Endodermal cell (in vitro differentiated cells): ENCODE results near the gene CFAP54. TPM values are rescaled to one million over a fixed set of nuclear protein-coding genes. Genes with fewer than 3 reads are reported as not detected.
"Not testable (repeated sequence)": the region's sequence is repeated elsewhere in the genome, so short reads cannot be mapped to it uniquely, and the experiment has no call there.

Experiments used
- DNase-seq: peaks from one replicate; pipeline ENCODE4 v3.0.0-alpha.2; 2017
- H3K27ac ChIP-seq: 2 replicates; pipeline ENCODE4 v1.5.1; 2013; ENCODE audit warnings: mild to moderate bottlenecking, low read depth, low read length, moderate library complexity
- H3K27me3 ChIP-seq: 2 replicates; pipeline ENCODE4 v1.6.1; 2013; ENCODE audit warnings: mild to moderate bottlenecking, low read length, moderate library complexity; ENCODE audit not compliant: insufficient read depth, control insufficient read depth, poor library complexity, severe bottlenecking
- H3K36me3 ChIP-seq: 2 replicates; pipeline ENCODE4 v1.7.0; 2013; ENCODE audit warnings: mild to moderate bottlenecking, low read length, moderate library complexity; ENCODE audit not compliant: control insufficient read depth, insufficient read depth
- H3K4me1 ChIP-seq: one replicate; pipeline ENCODE4 v1.7.0; 2013; ENCODE audit warnings: low read length; ENCODE audit not compliant: control insufficient read depth, insufficient read depth
- H3K4me3 ChIP-seq: 2 replicates; pipeline ENCODE4 v1.5.1; 2013; ENCODE audit warnings: mild to moderate bottlenecking, low read length, moderate library complexity
- H3K9ac ChIP-seq: 2 replicates; pipeline ENCODE4 v1.6.1; 2013; ENCODE audit warnings: mild to moderate bottlenecking, low read length, moderate library complexity; ENCODE audit not compliant: poor library complexity, severe bottlenecking; ENCODE audit errors: extremely low read depth
- H3K9me3 ChIP-seq: 2 replicates; pipeline ENCODE4 v1.6.1; 2013; ENCODE audit warnings: mild to moderate bottlenecking, low read length, moderate library complexity; ENCODE audit not compliant: control insufficient read depth
- H3K27ac Mint-ChIP-seq: 2 replicates; pipeline ENCODE4 v1.8.0; 2020; ENCODE audit warnings: mixed read lengths
- H3K27me3 Mint-ChIP-seq: 2 replicates; pipeline ENCODE4 v1.8.0; 2021; ENCODE audit warnings: mild to moderate bottlenecking, mixed read lengths; ENCODE audit not compliant: insufficient read depth
- H3K36me3 Mint-ChIP-seq: 2 replicates; pipeline ENCODE4 v1.8.0; 2020; ENCODE audit warnings: low read depth, mixed read lengths
- H3K4me1 Mint-ChIP-seq: 2 replicates; pipeline ENCODE4 v1.8.0; 2020; ENCODE audit warnings: mixed read lengths
- H3K4me3 Mint-ChIP-seq: 2 replicates; pipeline ENCODE4 v1.8.0; 2020; ENCODE audit warnings: mild to moderate bottlenecking, moderate library complexity, mixed read lengths
- H3K9me3 Mint-ChIP-seq: 2 replicates; pipeline ENCODE4 v1.8.0; 2020; ENCODE audit warnings: mild to moderate bottlenecking, mixed read lengths
- WGBS, 2 experiments: methylation state at CpG; one replicate each; pipeline versions ENCODE4 v1.1.5 to v1.1.7; 2013; ENCODE audit warnings: missing lambda C conversion rate in 2 of 2, mixed read lengths in 1 of 2; ENCODE audit not compliant: insufficient coverage in 1 of 2, insufficient read length in 1 of 2; 5-methylcytosine and 5-hydroxymethylcytosine counted together
- total RNA-seq, 2 donors: library from RNA; stranded (reverse); fragmentation: NEBNext Ultra II Directional in 1 of 2; extraction: Animal tissue kit (Norgen Biotek cat#: 25700) in 1 of 2; gene quantifications; 2 replicates in 1 of 2; 3 replicates in 1 of 2; pipeline ENCODE4 v1.2.1, GENCODE V29; 2021
- TF ChIP-seq, protein P1 (sequence below): fragments of 200-600 bp; sonication (generic); conservative IDR thresholded peaks from 2 replicates; pipeline ENCODE4 v1.5.0; 2021; ENCODE audit warnings: antibody characterized with exemption, mild to moderate bottlenecking

The CFAP54 gene
- total RNA-seq, 2 donors from 2014 or later = 1.5 to 1.7 TPM

DNA sequence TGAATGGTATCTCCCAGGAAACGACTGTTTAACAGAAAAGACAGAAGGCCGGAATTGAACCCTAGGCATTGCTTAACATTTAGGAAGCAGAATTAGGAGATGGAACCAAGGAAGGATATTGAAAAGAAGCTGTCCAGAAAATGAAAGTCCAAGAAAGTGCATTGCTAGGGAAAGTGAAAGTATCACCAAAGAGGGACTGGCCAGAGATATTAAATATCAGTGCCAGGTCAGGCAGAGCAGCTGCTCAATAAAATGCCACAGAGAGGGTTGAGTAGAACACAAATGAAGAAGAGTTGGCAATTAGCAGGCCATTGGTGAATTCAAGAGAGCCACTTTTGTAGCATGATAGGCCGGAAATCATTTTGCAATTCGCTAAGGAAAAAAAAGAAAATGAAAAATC lies 101.6 kb downstream of the CFAP54 start:
- Histone ChIP-seq H3K27me3 (no peaks in the 10 kb centered on the region), H3K9ac (no peak overlapping the region), H3K27ac (no peak overlapping the region), H3K4me3 (no peak overlapping the region), H3K4me1 (no peaks in the 10 kb centered on the region), H3K36me3 (no peaks in the 10 kb centered on the region), H3K9me3 (no peaks in the 10 kb centered on the region)
- H3K36me3 Mint-ChIP-seq = no peaks in the 10 kb centered on the region
- H3K9me3 Mint-ChIP-seq = no peaks in the 10 kb centered on the region
- TF ChIP-seq, protein P1, sequence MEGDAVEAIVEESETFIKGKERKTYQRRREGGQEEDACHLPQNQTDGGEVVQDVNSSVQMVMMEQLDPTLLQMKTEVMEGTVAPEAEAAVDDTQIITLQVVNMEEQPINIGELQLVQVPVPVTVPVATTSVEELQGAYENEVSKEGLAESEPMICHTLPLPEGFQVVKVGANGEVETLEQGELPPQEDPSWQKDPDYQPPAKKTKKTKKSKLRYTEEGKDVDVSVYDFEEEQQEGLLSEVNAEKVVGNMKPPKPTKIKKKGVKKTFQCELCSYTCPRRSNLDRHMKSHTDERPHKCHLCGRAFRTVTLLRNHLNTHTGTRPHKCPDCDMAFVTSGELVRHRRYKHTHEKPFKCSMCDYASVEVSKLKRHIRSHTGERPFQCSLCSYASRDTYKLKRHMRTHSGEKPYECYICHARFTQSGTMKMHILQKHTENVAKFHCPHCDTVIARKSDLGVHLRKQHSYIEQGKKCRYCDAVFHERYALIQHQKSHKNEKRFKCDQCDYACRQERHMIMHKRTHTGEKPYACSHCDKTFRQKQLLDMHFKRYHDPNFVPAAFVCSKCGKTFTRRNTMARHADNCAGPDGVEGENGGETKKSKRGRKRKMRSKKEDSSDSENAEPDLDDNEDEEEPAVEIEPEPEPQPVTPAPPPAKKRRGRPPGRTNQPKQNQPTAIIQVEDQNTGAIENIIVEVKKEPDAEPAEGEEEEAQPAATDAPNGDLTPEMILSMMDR = no peak
- H3K4me3 Mint-ChIP-seq = no peak overlapping the region
- no peaks in the 10 kb centered on the region for H3K27me3 Mint-ChIP-seq
- H3K4me1 Mint-ChIP-seq = no peaks in the 10 kb centered on the region
- 82 to 100% methylated on average over 2 to 4 of the region's 4 CpGs for WGBS, 2 experiments
- H3K27ac Mint-ChIP-seq = no peak overlapping the region
- DNase-seq = no peak

DNA sequence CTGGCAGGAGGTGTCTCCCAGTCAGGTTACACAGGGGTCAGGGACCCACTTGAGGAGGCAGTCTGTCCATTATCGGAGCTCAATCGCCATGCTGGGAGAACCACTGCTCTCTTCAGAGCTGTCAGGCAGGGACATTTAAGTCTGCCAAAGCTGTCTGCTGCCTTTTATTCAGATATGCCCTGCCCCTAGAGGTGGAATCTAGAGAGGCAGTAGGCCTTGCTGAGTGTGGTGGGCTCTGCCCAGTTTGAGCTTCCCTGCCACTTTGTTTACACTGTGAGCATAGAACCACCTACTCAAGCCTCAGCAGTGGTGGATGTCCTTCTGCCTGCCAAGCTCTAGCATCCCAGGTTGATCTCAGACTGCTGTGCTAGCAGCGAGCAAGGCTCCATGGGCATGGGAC lies 115.0 kb downstream of the CFAP54 start:
- Mint-ChIP-seq H3K9me3 (peaks cover 11% of the 10 kb centered on the region), H3K27me3 (peaks cover 12% of the 10 kb centered on the region)
- 85 to 90% methylated on average over 2 to 3 of the region's 3 CpGs for WGBS, 2 experiments
- H3K36me3 ChIP-seq, H3K4me3 Mint-ChIP-seq, H3K27me3 ChIP-seq, H3K27ac ChIP-seq, H3K9ac ChIP-seq, H3K36me3 Mint-ChIP-seq, H3K4me1 Mint-ChIP-seq, H3K27ac Mint-ChIP-seq, H3K4me1 ChIP-seq, H3K4me3 ChIP-seq, H3K9me3 ChIP-seq: not testable (repeated sequence)
- TF ChIP-seq, protein P1 = peak; percentile 56
- peak; percentile 52 for DNase-seq

DNA sequence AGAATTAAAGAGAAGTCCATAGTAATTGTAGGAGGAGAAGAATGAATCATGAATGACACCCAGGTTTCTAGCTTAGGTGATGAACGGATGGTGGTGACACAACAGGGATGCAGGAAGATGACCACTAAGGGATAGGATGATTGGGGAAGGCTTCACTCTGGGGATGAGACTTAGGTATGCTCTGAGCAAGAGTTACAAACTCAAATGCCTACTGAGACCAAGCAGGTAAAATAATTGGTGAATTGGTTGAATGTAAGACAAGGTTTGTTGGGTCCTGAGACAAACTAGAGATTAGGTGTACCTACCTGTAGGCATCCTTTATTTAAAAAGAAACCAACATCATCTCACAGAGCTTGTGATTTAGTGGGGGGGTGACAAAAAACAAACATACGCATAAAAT lies 116.3 kb downstream of the CFAP54 start:
- Mint-ChIP-seq H3K9me3 (peaks cover 13% of the 10 kb centered on the region), H3K4me1 (no peaks in the 10 kb centered on the region), H3K27me3 (peaks cover 7% of the 10 kb centered on the region), H3K27ac (no peak overlapping the region), H3K4me3 (no peak overlapping the region), H3K36me3 (no peaks in the 10 kb centered on the region)
- WGBS, 2 experiments = 95 to 100% methylated on average over 2 of the region's 2 CpGs
- Histone ChIP-seq H3K27me3 (no peaks in the 10 kb centered on the region), H3K4me3 (no peak overlapping the region), H3K4me1 (no peaks in the 10 kb centered on the region), H3K27ac (no peak overlapping the region), H3K9me3 (peaks cover 8% of the 10 kb centered on the region), H3K9ac (no peak overlapping the region), H3K36me3 (no peaks in the 10 kb centered on the region)
- DNase-seq = no peak
- TF ChIP-seq, protein P1 = no peak
